22Rv1 (cell line): ENCODE data around the gene FOSL1.

ENCODE experiments used
- ZFX ChIP-seq: fragments of 450-650 bp; IDR thresholded peaks from 2 replicates; pipeline ENCODE4 v1.6.1; 2017; ENCODE audit warnings: antibody characterized with exemption, borderline replicate concordance
- TF ChIP-seq, protein P1 (sequence below): fragments of 450-650 bp; IDR thresholded peaks from 2 replicates; pipeline ENCODE4 v1.5.1; 2017; ENCODE audit warnings: mild to moderate bottlenecking

DNA sequence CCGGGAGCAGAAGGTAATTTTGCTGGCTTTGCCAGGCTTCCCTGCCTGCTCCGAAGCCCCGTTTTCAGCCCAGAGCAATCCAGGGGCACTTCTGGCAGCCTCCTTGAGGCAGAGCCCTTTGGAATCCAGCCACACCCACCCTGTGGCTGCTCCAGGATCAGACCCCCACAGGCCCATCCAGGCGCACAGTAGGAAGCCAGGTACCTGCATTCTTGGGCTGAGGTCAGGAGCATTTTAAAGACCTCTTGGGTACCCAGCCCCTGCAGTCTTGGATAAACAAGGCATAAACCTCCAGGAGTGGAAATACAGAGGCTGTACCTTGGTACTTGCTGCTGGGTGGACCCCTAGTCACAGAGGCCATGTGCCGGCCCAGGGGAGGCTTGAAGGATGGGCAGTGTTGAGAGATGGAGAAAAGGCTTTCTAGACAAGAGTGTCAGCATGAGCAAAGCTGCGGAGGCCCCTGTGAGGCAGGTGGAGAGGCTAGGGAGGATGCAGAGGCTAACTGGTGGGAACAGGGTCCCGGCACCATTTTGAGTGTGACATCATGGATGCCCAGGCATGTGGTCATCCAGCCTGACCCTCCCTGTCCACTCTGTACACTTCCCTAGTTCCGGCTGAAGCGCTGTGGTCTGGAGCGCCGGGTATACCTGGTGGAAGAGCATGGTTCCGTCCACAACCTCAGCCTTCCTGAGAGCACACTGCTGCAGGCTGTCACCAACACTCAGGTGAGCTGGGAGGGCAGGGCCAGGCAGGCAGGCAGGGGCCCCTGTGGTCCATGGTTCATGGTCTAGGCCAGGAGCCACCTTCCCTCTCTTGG, 36.1 kb downstream of the FOSL1 start:
- TF ChIP-seq, protein P1, sequence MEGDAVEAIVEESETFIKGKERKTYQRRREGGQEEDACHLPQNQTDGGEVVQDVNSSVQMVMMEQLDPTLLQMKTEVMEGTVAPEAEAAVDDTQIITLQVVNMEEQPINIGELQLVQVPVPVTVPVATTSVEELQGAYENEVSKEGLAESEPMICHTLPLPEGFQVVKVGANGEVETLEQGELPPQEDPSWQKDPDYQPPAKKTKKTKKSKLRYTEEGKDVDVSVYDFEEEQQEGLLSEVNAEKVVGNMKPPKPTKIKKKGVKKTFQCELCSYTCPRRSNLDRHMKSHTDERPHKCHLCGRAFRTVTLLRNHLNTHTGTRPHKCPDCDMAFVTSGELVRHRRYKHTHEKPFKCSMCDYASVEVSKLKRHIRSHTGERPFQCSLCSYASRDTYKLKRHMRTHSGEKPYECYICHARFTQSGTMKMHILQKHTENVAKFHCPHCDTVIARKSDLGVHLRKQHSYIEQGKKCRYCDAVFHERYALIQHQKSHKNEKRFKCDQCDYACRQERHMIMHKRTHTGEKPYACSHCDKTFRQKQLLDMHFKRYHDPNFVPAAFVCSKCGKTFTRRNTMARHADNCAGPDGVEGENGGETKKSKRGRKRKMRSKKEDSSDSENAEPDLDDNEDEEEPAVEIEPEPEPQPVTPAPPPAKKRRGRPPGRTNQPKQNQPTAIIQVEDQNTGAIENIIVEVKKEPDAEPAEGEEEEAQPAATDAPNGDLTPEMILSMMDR, result no peak
- TF ChIP-seq ZFX, result no peak
